PC-9 (cell line): ENCODE data around the gene TTC39C. TPM values are rescaled to one million over a fixed set of nuclear protein-coding genes. Genes with fewer than 3 reads are reported as not detected.

Source experiments
- BruUV-seq: library from RNA; stranded (reverse); fragments of 400-500 nt; replicated peaks from 2 replicates; lab custom pipeline; 2021; lab: Mats Ljungman, UMichigan
- CTCF ChIA-PET: fragments of 300-600 bp; sonication (Branson Sonifier 250); formaldehyde crosslinking; loops from one replicate; lab custom pipeline; 2022; ENCODE audit warnings: antibody characterized with exemption; lab: Charles Lee
- POLR2A ChIA-PET: fragments of 300-600 bp; sonication (Branson Sonifier 250); formaldehyde crosslinking; loops from one replicate; lab custom pipeline; 2022; ENCODE audit warnings: antibody characterized with exemption; ENCODE audit not compliant: unreplicated experiment; lab: Charles Lee
- DNase-seq, 2 experiments: peaks; one replicate each; pipeline versions ENCODE4 v3.0.0 to v3.0.0-alpha.2; 2015 to 2022; ENCODE audit warnings: mixed read lengths in 1 of 2
- H2AFZ ChIP-seq: fragments of 200-600 bp; sonication (generic); 2 replicates; pipeline ENCODE4 v1.8.1; 2017; ENCODE audit warnings: antibody characterized with exemption
- H3F3A ChIP-seq: fragments of 200-600 bp; sonication (generic); 2 replicates; pipeline ENCODE4 v1.8.1; 2017; ENCODE audit warnings: antibody characterized with exemption, mild to moderate bottlenecking, low read depth; ENCODE audit not compliant: insufficient read depth
- H3K27ac ChIP-seq: fragments of 200-600 bp; sonication (generic); 2 replicates; pipeline ENCODE4 v1.6.1; 2016; ENCODE audit warnings: mixed run types
- H3K27me3 ChIP-seq: fragments of 200-600 bp; sonication (generic); 2 replicates; pipeline ENCODE4 v1.6.1; 2016; ENCODE audit warnings: low read depth, mixed run types; ENCODE audit not compliant: insufficient read depth
- H3K36me3 ChIP-seq: fragments of 200-600 bp; sonication (generic); 2 replicates; pipeline ENCODE4 v1.6.1; 2016; ENCODE audit warnings: low read depth, mixed run types
- H3K4me1 ChIP-seq: fragments of 200-600 bp; sonication (generic); replicated peaks from 2 replicates; pipeline ENCODE4 v1.6.1; 2016; ENCODE audit warnings: mixed run types; ENCODE audit not compliant: insufficient read depth
- H3K4me2 ChIP-seq: fragments of 200-600 bp; sonication (generic); 2 replicates; pipeline ENCODE4 v1.6.1; 2017; ENCODE audit warnings: mixed run types
- H3K4me3 ChIP-seq: fragments of 200-600 bp; sonication (generic); 2 replicates; pipeline ENCODE4 v1.6.1; 2016; ENCODE audit warnings: mixed run types
- H3K79me2 ChIP-seq: fragments of 200-600 bp; sonication (generic); 2 replicates; pipeline ENCODE4 v1.6.1; 2017; ENCODE audit warnings: low read depth, mixed run types
- H3K9me2 ChIP-seq: fragments of 200-600 bp; sonication (generic); 2 replicates; pipeline ENCODE4 v1.8.1; 2017; ENCODE audit warnings: mild to moderate bottlenecking; ENCODE audit not compliant: insufficient read depth
- H3K9me3 ChIP-seq: fragments of 200-600 bp; sonication (generic); 2 replicates; pipeline ENCODE4 v1.8.1; 2016; ENCODE audit warnings: low read depth; ENCODE audit not compliant: insufficient read depth
- H4K20me1 ChIP-seq: fragments of 200-600 bp; sonication (generic); 2 replicates; pipeline ENCODE4 v1.8.1; 2017; ENCODE audit not compliant: insufficient read depth
- CTCF ChIP-seq: fragments of 200-600 bp; sonication (generic); conservative IDR thresholded peaks from 2 replicates; pipeline ENCODE4 v1.6.1; 2017; ENCODE audit warnings: mixed run types, antibody characterized with exemption, mild to moderate bottlenecking, moderate library complexity
- EZH2 ChIP-seq: fragments of 200-600 bp; sonication (generic); IDR thresholded peaks from 2 replicates; pipeline ENCODE4 v1.8.0; 2017; ENCODE audit warnings: antibody characterized with exemption, low read depth
- intact Hi-C: fragments of 100-400 bp; cut with micrococcal nuclease; formaldehyde crosslinking; loops from one replicate; pipeline ENCODE4 v1.10.0; 2022; ENCODE audit not compliant: unreplicated experiment
- total RNA-seq: library from RNA; stranded (reverse); gene quantifications from 2 replicates; pipeline ENCODE4 v1.2.3, GENCODE V29; 2021

TTC39C gene
- total RNA-seq, 1 experiment from 2014 or later: 15.3 TPM

GRCh38 chr18:24071029-24071428 lies 56.5 kb downstream of the TTC39C start:
- no peaks in the 10 kb centered on the region for H3K9me3 ChIP-seq
- H4K20me1 ChIP-seq: no peaks in the 10 kb centered on the region
- ChIA-PET CTCF (no interaction called here), POLR2A (no interaction called here)
- H2AFZ ChIP-seq: no peak overlapping the region
- no peaks in the 10 kb centered on the region for H3K79me2 ChIP-seq
- no peak overlapping the region for H3K4me2 ChIP-seq
- no peak for DNase-seq
- intact Hi-C loops: no loop called here
- BruUV-seq: no TSS peak
- H3K27ac ChIP-seq: no peak overlapping the region
- TF ChIP-seq CTCF: no peak
- no peak for TF ChIP-seq EZH2
- H3K4me1 ChIP-seq: peaks cover 5% of the 10 kb centered on the region
- no peak overlapping the region for H3K4me3 ChIP-seq
- H3K36me3 ChIP-seq: no peaks in the 10 kb centered on the region
- no peaks in the 10 kb centered on the region for H3K27me3 ChIP-seq
- no peaks in the 10 kb centered on the region for H3K9me2 ChIP-seq
- no peaks in the 10 kb centered on the region for H3F3A ChIP-seq

- Histone ChIP-seq H4K20me1 (no peaks in the 10 kb centered on the region), H2AFZ (no peak overlapping the region), H3K4me3 (no peak overlapping the region), H3K4me2 (no peak overlapping the region), H3K9me3 (no peaks in the 10 kb centered on the region), H3K9me2 (no peaks in the 10 kb centered on the region), H3K27ac (no peak overlapping the region), H3K36me3 (no peaks in the 10 kb centered on the region), H3K79me2 (no peaks in the 10 kb centered on the region), H3K4me1 (peaks cover 5% of the 10 kb centered on the region), H3F3A (peaks cover 4% of the 10 kb centered on the region; the same call in 1 of the 2 replicates), H3K27me3 (no peaks in the 10 kb centered on the region)
- no peak for DNase-seq
- ChIA-PET CTCF (no interaction called here), POLR2A (no interaction called here)
- no peak for TF ChIP-seq CTCF
- no peak for TF ChIP-seq EZH2
- BruUV-seq: no TSS peak
- intact Hi-C loops: no loop called here
These were observed 57.2 kb downstream of the TTC39C start for GRCh38 chr18:24071779-24072178.

GRCh38 chr18:24072743-24073142 lies 58.2 kb downstream of the TTC39C start:
- no peak for DNase-seq
- intact Hi-C loops: no loop called here
- POLR2A ChIA-PET: no interaction called here

More at GRCh38 chr18:24072743-24073142, 58.2 kb downstream of the TTC39C start:
- H3K79me2 ChIP-seq: no peaks in the 10 kb centered on the region
- H3K4me1 ChIP-seq: peaks cover 5% of the 10 kb centered on the region
- no peak overlapping the region for H3K4me3 ChIP-seq
- CTCF ChIA-PET: interaction anchor here (0.5 kb wide), 1 partner anchor 938 kb away, joined by 5 read pairs; no protein-coding TSS in a partner anchor
- peaks cover 6% of the 10 kb centered on the region; the same call in 1 of the 2 replicates for H3F3A ChIP-seq
- TF ChIP-seq EZH2: no peak
- no peak for TF ChIP-seq CTCF
- H3K9me3 ChIP-seq: no peaks in the 10 kb centered on the region
- no peak overlapping the region for H2AFZ ChIP-seq
- H3K27me3 ChIP-seq: no peaks in the 10 kb centered on the region
- no TSS peak for BruUV-seq
- H3K36me3 ChIP-seq: no peaks in the 10 kb centered on the region
- H3K9me2 ChIP-seq: no peaks in the 10 kb centered on the region
- no peak overlapping the region for H3K27ac ChIP-seq
- no peaks in the 10 kb centered on the region for H4K20me1 ChIP-seq
- H3K4me2 ChIP-seq: no peak overlapping the region
